Panc1 (cell line): ENCODE measurements around the gene ZCCHC14. TPM values are rescaled to one million over a fixed set of nuclear protein-coding genes. Genes with fewer than 3 reads are reported as not detected.

Experiments used
- ATAC-seq: fragments of 200-7000 bp; cut with Tn5 transposase; 2 replicates; pipeline ENCODE4 v1.9.1; 2020; ENCODE audit warnings: mild to moderate bottlenecking, moderate library complexity
- BruUV-seq: library from RNA; stranded (reverse); fragments of 400-500 nt; replicated peaks from 2 replicates; lab custom pipeline; 2021; lab: Mats Ljungman, UMichigan
- CTCF ChIA-PET: fragments of 300-600 bp; sonication (Branson Sonifier 250); formaldehyde crosslinking; loops from one replicate; lab custom pipeline; 2022; ENCODE audit warnings: antibody characterized with exemption; lab: Charles Lee
- POLR2A ChIA-PET: fragments of 300-600 bp; sonication (Branson Sonifier 250); formaldehyde crosslinking; loops from one replicate; lab custom pipeline; 2022; ENCODE audit warnings: antibody characterized with exemption; lab: Charles Lee
- DNase-seq: peaks from one replicate; pipeline ENCODE4 v3.0.0-alpha.2; 2010; ENCODE audit warnings: low read depth, low spot score
- H3K27ac ChIP-seq: 2 replicates; pipeline ENCODE4 v1.5.1; 2011; ENCODE audit warnings: mild to moderate bottlenecking, low read length, inconsistent platforms
- H3K27me3 ChIP-seq: fragments of 200-500 bp; sonication (Bioruptor generic); 2 replicates; pipeline ENCODE4 v1.6.0; 2014; ENCODE audit warnings: low read length, inconsistent platforms; ENCODE audit not compliant: control insufficient read depth, insufficient read depth
- H3K36me3 ChIP-seq: fragments of 200-500 bp; sonication (Bioruptor generic); 2 replicates; pipeline ENCODE4 v1.5.1; 2014; ENCODE audit warnings: inconsistent platforms, mild to moderate bottlenecking, low read length, moderate library complexity; ENCODE audit not compliant: control insufficient read depth, insufficient read depth
- H3K4me1 ChIP-seq: 2 replicates; pipeline ENCODE4 v1.5.1; 2011; ENCODE audit warnings: inconsistent platforms, mild to moderate bottlenecking, low read length, moderate library complexity; ENCODE audit not compliant: control insufficient read depth, insufficient read depth
- H3K4me3 ChIP-seq, 2 experiments: 2 replicates each; pipeline ENCODE4 v1.5.1; 2011 to 2012; ENCODE audit warnings: low read depth in 2 of 2, low read length in 2 of 2, mild to moderate bottlenecking in 2 of 2, inconsistent platforms in 1 of 2, moderate library complexity in 1 of 2
- H3K9me3 ChIP-seq: fragments of 200-500 bp; sonication (Bioruptor generic); 2 replicates; pipeline ENCODE4 v1.5.1; 2014; ENCODE audit warnings: low read depth, mild to moderate bottlenecking, inconsistent platforms, low read length, moderate library complexity; ENCODE audit not compliant: control insufficient read depth, insufficient read depth
- POLR2AphosphoS5 ChIP-seq: IDR thresholded peaks from 2 replicates; pipeline ENCODE4 v1.6.1; 2012; ENCODE audit warnings: mild to moderate bottlenecking, low read depth, low read length, moderate library complexity
- SIN3A ChIP-seq: IDR thresholded peaks from 2 replicates; pipeline ENCODE4 v1.6.1; 2012; ENCODE audit warnings: low read depth, mild to moderate bottlenecking, low read length, moderate library complexity, borderline replicate concordance; ENCODE audit not compliant: insufficient read depth
- TCF7L2 ChIP-seq: IDR thresholded peaks from 2 replicates; pipeline ENCODE4 v1.6.1; 2011; ENCODE audit warnings: mild to moderate bottlenecking, low read depth, low read length, inconsistent platforms
- in situ Hi-C: cut with HindIII; loops from 2 replicates; pipeline ENCODE4 v1.10.0; 2016; ENCODE audit warnings: low sequenced_read_pairs, low pct_unique_long_range_greater_than_20kb
- intact Hi-C: fragments of 100-400 bp; cut with micrococcal nuclease; formaldehyde crosslinking; loops from one replicate; pipeline ENCODE4 v1.10.0; 2022; ENCODE audit not compliant: unreplicated experiment
- total RNA-seq: library from RNA; stranded (reverse); gene quantifications from one replicate; pipeline ENCODE4 v1.2.1, GENCODE V29; 2021; ENCODE audit not compliant: unreplicated experiment
- TF ChIP-seq, protein P1 (sequence below): fragments of 450-650 bp; IDR thresholded peaks from 2 replicates; pipeline ENCODE4 v1.5.1; 2017; ENCODE audit warnings: mild to moderate bottlenecking
- TF ChIP-seq, protein P2 (sequence below), 2 experiments: IDR thresholded peaks; 2 replicates each; pipeline ENCODE4 v1.6.1; 2011 to 2012; ENCODE audit warnings: low read depth in 2 of 2, control low read depth in 1 of 2, low read length in 1 of 2, mild to moderate bottlenecking in 1 of 2, moderate library complexity in 1 of 2; ENCODE audit not compliant: insufficient read depth in 1 of 2

Gene ZCCHC14
- total RNA-seq, 1 experiment from 2014 or later = 35.0 TPM

- POLR2A ChIA-PET = no interaction called here
- no peaks in the 10 kb centered on the region for H3K4me1 ChIP-seq
- no peak for ATAC-seq
- in situ Hi-C loops (no loop called here), intact Hi-C loops (no loop called here)
- no peaks in the 10 kb centered on the region; the same call in 1 of the 2 replicates for H3K36me3 ChIP-seq
- no peaks in the 10 kb centered on the region for H3K9me3 ChIP-seq
- H3K4me3 ChIP-seq = no peak overlapping the region
- no peaks in the 10 kb centered on the region for H3K27me3 ChIP-seq
- CTCF ChIA-PET = no interaction called here
- no peak for DNase-seq
- no peak overlapping the region for H3K27ac ChIP-seq
- TF ChIP-seq SIN3A = no peak
- TF ChIP-seq POLR2AphosphoS5 = no peak
- TF ChIP-seq, protein P1, sequence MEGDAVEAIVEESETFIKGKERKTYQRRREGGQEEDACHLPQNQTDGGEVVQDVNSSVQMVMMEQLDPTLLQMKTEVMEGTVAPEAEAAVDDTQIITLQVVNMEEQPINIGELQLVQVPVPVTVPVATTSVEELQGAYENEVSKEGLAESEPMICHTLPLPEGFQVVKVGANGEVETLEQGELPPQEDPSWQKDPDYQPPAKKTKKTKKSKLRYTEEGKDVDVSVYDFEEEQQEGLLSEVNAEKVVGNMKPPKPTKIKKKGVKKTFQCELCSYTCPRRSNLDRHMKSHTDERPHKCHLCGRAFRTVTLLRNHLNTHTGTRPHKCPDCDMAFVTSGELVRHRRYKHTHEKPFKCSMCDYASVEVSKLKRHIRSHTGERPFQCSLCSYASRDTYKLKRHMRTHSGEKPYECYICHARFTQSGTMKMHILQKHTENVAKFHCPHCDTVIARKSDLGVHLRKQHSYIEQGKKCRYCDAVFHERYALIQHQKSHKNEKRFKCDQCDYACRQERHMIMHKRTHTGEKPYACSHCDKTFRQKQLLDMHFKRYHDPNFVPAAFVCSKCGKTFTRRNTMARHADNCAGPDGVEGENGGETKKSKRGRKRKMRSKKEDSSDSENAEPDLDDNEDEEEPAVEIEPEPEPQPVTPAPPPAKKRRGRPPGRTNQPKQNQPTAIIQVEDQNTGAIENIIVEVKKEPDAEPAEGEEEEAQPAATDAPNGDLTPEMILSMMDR = no peak
- TF ChIP-seq TCF7L2 = no peak
- TF ChIP-seq, protein P2, sequence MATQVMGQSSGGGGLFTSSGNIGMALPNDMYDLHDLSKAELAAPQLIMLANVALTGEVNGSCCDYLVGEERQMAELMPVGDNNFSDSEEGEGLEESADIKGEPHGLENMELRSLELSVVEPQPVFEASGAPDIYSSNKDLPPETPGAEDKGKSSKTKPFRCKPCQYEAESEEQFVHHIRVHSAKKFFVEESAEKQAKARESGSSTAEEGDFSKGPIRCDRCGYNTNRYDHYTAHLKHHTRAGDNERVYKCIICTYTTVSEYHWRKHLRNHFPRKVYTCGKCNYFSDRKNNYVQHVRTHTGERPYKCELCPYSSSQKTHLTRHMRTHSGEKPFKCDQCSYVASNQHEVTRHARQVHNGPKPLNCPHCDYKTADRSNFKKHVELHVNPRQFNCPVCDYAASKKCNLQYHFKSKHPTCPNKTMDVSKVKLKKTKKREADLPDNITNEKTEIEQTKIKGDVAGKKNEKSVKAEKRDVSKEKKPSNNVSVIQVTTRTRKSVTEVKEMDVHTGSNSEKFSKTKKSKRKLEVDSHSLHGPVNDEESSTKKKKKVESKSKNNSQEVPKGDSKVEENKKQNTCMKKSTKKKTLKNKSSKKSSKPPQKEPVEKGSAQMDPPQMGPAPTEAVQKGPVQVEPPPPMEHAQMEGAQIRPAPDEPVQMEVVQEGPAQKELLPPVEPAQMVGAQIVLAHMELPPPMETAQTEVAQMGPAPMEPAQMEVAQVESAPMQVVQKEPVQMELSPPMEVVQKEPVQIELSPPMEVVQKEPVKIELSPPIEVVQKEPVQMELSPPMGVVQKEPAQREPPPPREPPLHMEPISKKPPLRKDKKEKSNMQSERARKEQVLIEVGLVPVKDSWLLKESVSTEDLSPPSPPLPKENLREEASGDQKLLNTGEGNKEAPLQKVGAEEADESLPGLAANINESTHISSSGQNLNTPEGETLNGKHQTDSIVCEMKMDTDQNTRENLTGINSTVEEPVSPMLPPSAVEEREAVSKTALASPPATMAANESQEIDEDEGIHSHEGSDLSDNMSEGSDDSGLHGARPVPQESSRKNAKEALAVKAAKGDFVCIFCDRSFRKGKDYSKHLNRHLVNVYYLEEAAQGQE (IDR thresholded peaks at IDR 0.05; ENCODE audit: insufficient read depth in 1 of 2, low read depth in 2 of 2, low read length in 1 of 2) = no peak
- no TSS peak for BruUV-seq
Observed at GRCh38 chr16:87418644-87419043, 74.2 kb downstream of the ZCCHC14 start.

DNA sequence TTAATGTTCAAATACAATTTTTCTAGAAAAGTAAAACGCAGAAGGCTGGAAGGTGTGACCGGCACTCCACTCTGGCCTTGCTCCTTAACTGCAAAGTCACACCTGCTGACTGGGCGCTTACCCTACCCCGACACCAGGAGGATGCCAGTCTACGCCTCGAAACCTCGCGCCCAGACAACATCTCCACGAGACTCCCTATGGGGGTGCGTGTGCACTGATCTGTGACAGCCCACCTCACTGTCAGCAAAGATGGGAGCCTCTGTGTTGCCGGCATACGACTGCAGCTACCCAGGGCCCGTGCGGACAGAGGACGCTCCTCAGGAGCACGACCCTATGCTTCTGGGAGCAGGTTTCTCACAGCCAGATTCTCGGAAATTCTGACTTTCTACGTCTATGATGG is 74.6 kb downstream of the ZCCHC14 start:
- in situ Hi-C loops = no loop called here
- ChIA-PET POLR2A (no interaction called here), CTCF (no interaction called here)
- no peaks in the 10 kb centered on the region for H3K9me3 ChIP-seq
- H3K36me3 ChIP-seq = no peaks in the 10 kb centered on the region; the same call in 1 of the 2 replicates
- H3K27me3 ChIP-seq = no peaks in the 10 kb centered on the region
- H3K4me1 ChIP-seq = no peaks in the 10 kb centered on the region
- intact Hi-C loops = no loop called here
- H3K4me3 ChIP-seq = no peak overlapping the region
- DNase-seq (no peak), ATAC-seq (no peak)
- BruUV-seq = no TSS peak
- TF ChIP-seq, protein P1 = no peak
- TF ChIP-seq POLR2AphosphoS5 = no peak
- TF ChIP-seq, protein P2 (IDR thresholded peaks at IDR 0.05; ENCODE audit: insufficient read depth in 1 of 2, low read depth in 2 of 2, low read length in 1 of 2) = no peak
- TF ChIP-seq SIN3A = no peak
- TF ChIP-seq TCF7L2 = no peak
- H3K27ac ChIP-seq = no peak overlapping the region
